CD4-positive, alpha-beta T cell treated with Interleukin-12 subunit alpha and Interleukin-12 subunit beta, for 1 hour (primary cell): ENCODE results near the gene LEPROT.

Source experiments
- DNase-seq: peaks from one replicate; pipeline ENCODE4 v3.0.0-alpha.2; 2020

The LEPROT gene

GRCh38 chr1:65412984-65413375 lies 7.5 kb upstream of the LEPROT start:
- no peak for DNase-seq

- no peak for DNase-seq
These were observed 5.9 kb upstream of the LEPROT start for GRCh38 chr1:65414538-65414937.

- no peak for DNase-seq
These were observed 3.7 kb upstream of the LEPROT start for GRCh38 chr1:65416767-65417166.

GRCh38 chr1:65417729-65418128 lies 2.7 kb upstream of the LEPROT start:
- no peak for DNase-seq

GRCh38 chr1:65418522-65419185 lies 1.8 kb upstream of the LEPROT start:
- no peak for DNase-seq

GRCh38 chr1:65419681-65420589 lies 533 bp upstream of the LEPROT start:
- DNase-seq = peak; percentile 99

GRCh38 chr1:65421351-65422025 lies 1.0 kb downstream of the LEPROT start:
- DNase-seq = no peak

- no peak for DNase-seq
These were observed 2.1 kb downstream of the LEPROT start for GRCh38 chr1:65422241-65423203.

- DNase-seq = no peak
These were observed 3.6 kb downstream of the LEPROT start for GRCh38 chr1:65423884-65424572.

- no peak for DNase-seq
These were observed 4.1 kb downstream of the LEPROT start for GRCh38 chr1:65424573-65424889.

GRCh38 chr1:65425006-65425405 lies 4.5 kb downstream of the LEPROT start:
- no peak for DNase-seq

- no peak for DNase-seq
These were observed 5.2 kb downstream of the LEPROT start for GRCh38 chr1:65425697-65426096.

GRCh38 chr1:65429078-65429477 lies 8.6 kb downstream of the LEPROT start:
- no peak for DNase-seq

GRCh38 chr1:65429806-65430205 lies 9.3 kb downstream of the LEPROT start:
- DNase-seq = no peak

- peak; percentile 45 for DNase-seq
These were observed 10.7 kb downstream of the LEPROT start for GRCh38 chr1:65431111-65431705.

GRCh38 chr1:65432918-65433317 lies 12.4 kb downstream of the LEPROT start:
- no peak for DNase-seq

GRCh38 chr1:65434255-65434654 lies 13.8 kb downstream of the LEPROT start:
- DNase-seq = no peak

GRCh38 chr1:65434760-65435159 lies 14.3 kb downstream of the LEPROT start:
- no peak for DNase-seq

- DNase-seq = no peak
These were observed 15.5 kb downstream of the LEPROT start for GRCh38 chr1:65435987-65436386.

GRCh38 chr1:65437616-65438015 lies 17.1 kb downstream of the LEPROT start:
- no peak for DNase-seq

GRCh38 chr1:65440322-65440900 lies 19.9 kb downstream of the LEPROT start:
- DNase-seq = no peak
